ENCODE data around the gene LINGO1. TPM values are rescaled to one million over a fixed set of nuclear protein-coding genes. Genes with fewer than 3 reads are reported as not detected.

Gene LINGO1
- total RNA-seq, 4 donors from 2014 or later: 0.49 to 1.1 (median 0.54) TPM

DNA sequence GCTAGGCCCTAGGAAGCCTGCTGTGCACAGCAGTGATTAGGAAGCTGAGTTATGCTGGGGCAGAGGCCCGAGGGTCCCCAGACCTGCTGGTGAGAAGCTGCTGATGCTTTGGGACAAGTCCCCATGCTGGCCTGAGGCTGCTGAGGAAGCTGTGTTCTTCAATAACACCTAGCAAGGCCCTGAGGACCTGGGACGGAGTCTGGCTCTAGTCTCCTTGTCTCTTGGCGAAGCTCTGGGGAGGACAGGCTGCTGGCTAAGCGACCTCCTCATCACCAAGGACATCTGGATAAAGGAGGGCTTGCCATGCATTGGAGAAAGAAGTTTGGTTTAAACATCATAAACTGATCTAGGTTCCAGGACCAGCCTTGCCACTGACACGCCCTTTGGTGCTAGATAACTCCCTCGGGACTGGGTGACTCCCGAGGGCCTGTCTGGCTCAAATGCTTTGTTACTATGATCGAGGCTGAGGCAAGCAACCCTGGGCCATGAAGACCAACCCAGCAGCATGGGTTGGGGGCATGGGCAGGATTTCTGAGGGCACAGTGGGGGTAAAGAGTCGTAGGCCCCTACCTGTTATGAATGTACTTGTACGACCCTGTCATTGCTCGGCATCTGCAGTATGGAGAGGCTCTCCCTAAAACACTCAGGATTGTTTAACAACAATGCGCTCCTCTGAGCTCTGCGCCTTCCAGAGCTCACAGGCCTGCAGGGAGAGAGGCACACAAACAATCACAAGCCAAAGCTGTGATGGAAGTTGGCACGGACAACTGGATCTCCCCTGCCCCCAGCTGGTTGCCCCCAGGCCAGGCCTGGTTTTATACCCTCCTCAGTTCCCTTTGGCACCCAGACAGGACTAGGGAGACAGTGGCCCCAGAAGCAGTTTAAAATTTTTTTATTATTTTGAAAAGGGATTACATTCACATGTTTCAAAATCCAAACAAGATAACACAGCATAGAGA, 64.4 kb downstream of the LINGO1 start:
- no peak for TF ChIP-seq CTCF (IDR thresholded peaks at IDR 0.05; ENCODE audit: low read depth)

GRCh38 chr15:77567202-77567601, 65.5 kb downstream of the LINGO1 start:
- no peak for TF ChIP-seq CTCF (IDR thresholded peaks at IDR 0.05; ENCODE audit: low read depth)

DNA sequence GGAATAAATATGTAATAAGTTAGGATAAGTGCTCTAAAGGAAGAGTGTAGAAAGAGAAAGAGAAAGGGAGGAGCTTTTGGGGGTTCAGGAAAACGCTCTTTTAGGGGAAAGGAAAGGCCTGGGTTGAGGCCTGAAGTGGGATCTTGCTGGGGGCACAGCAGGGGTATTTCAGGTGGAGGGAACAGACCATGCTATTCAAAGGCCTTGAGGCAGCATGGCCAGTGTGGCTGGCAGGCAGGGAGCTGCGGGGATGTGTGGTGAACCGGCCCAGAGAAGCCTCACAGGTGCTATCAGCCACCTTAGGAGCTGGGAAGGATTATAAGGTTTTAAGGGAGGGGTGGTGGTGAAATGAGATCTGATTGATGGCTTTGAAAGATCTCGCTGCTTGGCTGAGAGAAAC, 66.6 kb downstream of the LINGO1 start:
- TF ChIP-seq CTCF (IDR thresholded peaks at IDR 0.05; ENCODE audit: low read depth): no peak

DNA sequence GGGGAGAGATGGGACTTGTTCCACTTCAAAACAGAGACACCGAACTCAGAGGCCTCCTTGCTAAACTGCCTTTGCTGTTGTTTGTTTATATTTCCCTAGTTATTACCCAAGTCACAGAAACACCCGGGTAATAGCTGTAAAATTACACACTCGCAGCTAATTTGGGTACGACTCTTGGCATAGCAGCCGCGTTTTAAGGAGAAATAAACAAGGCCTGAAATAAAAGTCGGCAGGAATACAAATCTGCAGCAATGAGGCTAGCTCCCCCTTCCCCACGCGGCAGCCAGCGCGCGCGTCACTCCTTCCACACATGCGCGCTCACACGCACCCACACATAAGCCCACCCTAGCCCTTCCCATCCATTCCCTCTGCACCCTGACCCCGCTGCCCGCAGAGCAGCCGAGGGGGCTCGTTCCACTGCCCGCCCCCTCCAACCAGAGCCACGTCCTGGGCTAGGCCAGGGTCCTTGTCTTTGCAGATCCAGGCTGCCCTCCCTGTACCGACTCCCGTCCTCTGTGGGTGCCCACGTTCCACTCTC, 67.3 kb downstream of the LINGO1 start:
- no peak for TF ChIP-seq CTCF (IDR thresholded peaks at IDR 0.05; ENCODE audit: low read depth)

GRCh38 chr15:77564938-77565337, 67.8 kb downstream of the LINGO1 start:
- TF ChIP-seq CTCF (IDR thresholded peaks at IDR 0.05; ENCODE audit: low read depth): no peak

GRCh38 chr15:77564341-77564740, 68.4 kb downstream of the LINGO1 start:
- TF ChIP-seq CTCF (IDR thresholded peaks at IDR 0.05; ENCODE audit: low read depth): no peak

GRCh38 chr15:77563623-77564156, 69.0 kb downstream of the LINGO1 start:
- TF ChIP-seq CTCF (IDR thresholded peaks at IDR 0.05; ENCODE audit: low read depth): no peak

Data from subcutaneous adipose tissue (tissue), 4 donors.